Psoas muscle (tissue), 8 donors: ENCODE data around the gene SLC2A5. TPM values are rescaled to one million over a fixed set of nuclear protein-coding genes. Genes with fewer than 3 reads are reported as not detected.

Source experiments
- ATAC-seq, 4 donors: fragments of 200-7000 bp; cut with Tn5 transposase; one replicate each; pipeline ENCODE4 v1.9.1; 2020; ENCODE audit warnings: moderate library complexity in 3 of 4, mild to moderate bottlenecking in 2 of 4
- DNase-seq, 2 donors: peaks; one replicate each; pipeline ENCODE4 v3.0.0-alpha.2; 2020
- H3K27ac ChIP-seq: fragments of 200-600 bp; one replicate; pipeline ENCODE4 v1.8.0; 2022
- H3K27me3 ChIP-seq, 3 donors: fragments of 200-600 bp in 1 of 3; one replicate each; pipeline versions ENCODE4 v1.6.1 to v1.8.0; 2013 to 2022; ENCODE audit warnings: low read length in 2 of 3, mild to moderate bottlenecking in 2 of 3, moderate library complexity in 1 of 3; ENCODE audit not compliant: insufficient read depth in 3 of 3
- H3K36me3 ChIP-seq, 2 donors: fragments of 200-600 bp in 1 of 2; one replicate each; pipeline versions ENCODE4 v1.6.1 to v1.8.0; 2013 to 2022; ENCODE audit warnings: low read depth in 1 of 2, mild to moderate bottlenecking in 1 of 2, moderate library complexity in 1 of 2; ENCODE audit not compliant: insufficient read depth in 1 of 2
- H3K4me1 ChIP-seq: fragments of 200-600 bp; one replicate; pipeline ENCODE4 v1.8.0; 2022
- H3K4me3 ChIP-seq: fragments of 200-600 bp; one replicate; pipeline ENCODE4 v1.8.0; 2022; ENCODE audit warnings: mild to moderate bottlenecking
- H3K9me3 ChIP-seq: fragments of 200-600 bp; one replicate; pipeline ENCODE4 v1.8.0; 2022
- CTCF ChIP-seq: fragments of 200-600 bp; IDR thresholded peaks from one replicate; pipeline ENCODE4 v1.8.0; 2022; ENCODE audit warnings: antibody characterized with exemption
- WGBS, 3 donors: extraction: QIAGEN DNeasy Blood & Tissue Kit; methylation state at CpG; one replicate each; pipeline versions ENCODE4 v1.1.6 to v1.1.7; 2013; 5-methylcytosine and 5-hydroxymethylcytosine counted together
- intact Hi-C, 2 donors: fragments of 100-400 bp; cut with DNase I; formaldehyde crosslinking; loops; one replicate each; pipeline versions ENCODE4 v1.11.0 to v1.14.2; 2022
- polyA plus RNA-seq, 3 donors: library from polyadenylated mRNA; stranded (reverse); fragments of 200-250 nt; gene quantifications; one replicate each; pipeline ENCODE4 v1.2.3, GENCODE V29; 2013
- total RNA-seq, 4 donors: library from RNA; stranded (reverse); fragmentation: NEBNext Ultra II Directional in 2 of 4; extraction: Animal tissue kit (Norgen Biotek cat#: 25700) in 2 of 4; gene quantifications; one replicate each; pipeline versions ENCODE4 v1.2.1 to v1.2.4, GENCODE V29; 2021 to 2023
- donor health status: healthy with polysubstance abuse.
- donor health status: DM: no; HTN: no; CAD: no; lungs with moderate emphysema.
- donor health status: Bipolar disorder and iron deficiency.
- donor health status: healthy.
- donor health status: DM: yes; HTN: yes; CAD: no.
- donor health status: DM: no; HTN: no; CAD: no.
- donor health status: DM: no; HTN: no; CAD: no.
- donor health status: DM: yes; HTN: yes; CAD: no.

The SLC2A5 gene
- total and polyA plus RNA-seq, 7 donors = 12.8 to 97.9 (median 31.7) TPM

GRCh38 chr1:8986814-8987190 is 82.6 kb downstream of the SLC2A5 start:
- Histone ChIP-seq H3K27me3 (no peaks in the 10 kb centered on the region), H3K9me3 (no peaks in the 10 kb centered on the region), H3K4me3 (no peak overlapping the region), H3K36me3 (no peaks in the 10 kb centered on the region), H3K4me1 (no peaks in the 10 kb centered on the region), H3K27ac (no peak overlapping the region)
- DNase-seq (no peak), ATAC-seq (no peak)
- intact Hi-C loops = loop anchor here in 1 of 2 donors (5.0 kb wide), 1 partner anchor 70 kb away; no protein-coding TSS in a partner anchor
- no peak for TF ChIP-seq CTCF
- 92 to 95% (median 92%) methylated on average over 10 of the region's 10 CpGs for WGBS, 3 donors

- intact Hi-C loops = loop anchor here in 1 of 2 donors (5.0 kb wide), 1 partner anchor 69 kb away; no protein-coding TSS in a partner anchor
- WGBS, 3 donors = 40 to 49% (median 46%) methylated on average over 14 of the region's 14 CpGs
Measured at GRCh38 chr1:8985915-8986813, 83.3 kb downstream of the SLC2A5 start.

More at GRCh38 chr1:8985915-8986813, 83.3 kb downstream of the SLC2A5 start:
- DNase-seq = peak; percentile 83 to 90
- no peaks in the 10 kb centered on the region for H3K36me3 ChIP-seq
- ATAC-seq = peak; percentile 90 to 96 (median 95)
- no peaks in the 10 kb centered on the region for H3K27me3 ChIP-seq
- H3K27ac ChIP-seq = peak overlapping the region; percentile 60
- no peak overlapping the region for H3K4me3 ChIP-seq
- no peaks in the 10 kb centered on the region for H3K9me3 ChIP-seq
- no peak for TF ChIP-seq CTCF
- no peaks in the 10 kb centered on the region for H3K4me1 ChIP-seq

Other genes starting within 250 kb of the SLC2A5 start
- gene ENO1, start 190.9 kb downstream of the SLC2A5 start, total RNA-seq = 100 to 1,000 TPM; 110 to 364 (median 217) TPM
- 100 to 1,000 TPM in 2 of 3 donors, 10 to 100 TPM in 1; 83.8 to 489 (median 190) TPM for gene ENO1, start 190.9 kb downstream of the SLC2A5 start, polyA plus RNA-seq
- not detected for gene CA6, start 123.8 kb downstream of the SLC2A5 start, total RNA-seq
- not detected for gene CA6, start 123.8 kb downstream of the SLC2A5 start, polyA plus RNA-seq
- not detected for gene SLC2A7, start 43.2 kb downstream of the SLC2A5 start, total RNA-seq
- gene SLC2A7, start 43.2 kb downstream of the SLC2A5 start, polyA plus RNA-seq = not detected
- gene GPR157, start 59.5 kb upstream of the SLC2A5 start, total RNA-seq = 10 to 100 TPM; 13.1 to 49.5 (median 33.4) TPM
- 10 to 100 TPM; 11.6 to 21.6 (median 15.7) TPM for gene GPR157, start 59.5 kb upstream of the SLC2A5 start, polyA plus RNA-seq
- 10 to 100 TPM; 21.0 to 56.8 (median 37.0) TPM for gene H6PD, start 165.1 kb upstream of the SLC2A5 start, total RNA-seq
- gene H6PD, start 165.1 kb upstream of the SLC2A5 start, polyA plus RNA-seq = 10 to 100 TPM in 2 of 3 donors, 1 to 10 TPM in 1; 5.8 to 23.4 (median 14.9) TPM
- 10 to 100 TPM; 12.0 to 60.7 (median 42.1) TPM for gene SPSB1, start 223.3 kb upstream of the SLC2A5 start, total RNA-seq
- 10 to 100 TPM; 22.9 to 46.2 (median 28.6) TPM for gene SPSB1, start 223.3 kb upstream of the SLC2A5 start, polyA plus RNA-seq